HEK293T (cell line): Measurements from ENCODE around the gene CCDC34.

Source experiments
- ARNT ChIP-seq: fragments of 450-650 bp; IDR thresholded peaks from 2 replicates; pipeline ENCODE4 v1.6.1; 2017; ENCODE audit warnings: mild to moderate bottlenecking
- BHLHE40 ChIP-seq: fragments of 450-650 bp; IDR thresholded peaks from 2 replicates; pipeline ENCODE4 v1.6.1; 2016; ENCODE audit warnings: mild to moderate bottlenecking, moderate library complexity, borderline replicate concordance
- ELF4 ChIP-seq: fragments of 450-650 bp; IDR thresholded peaks from 2 replicates; pipeline ENCODE4 v1.6.1; 2017; ENCODE audit warnings: antibody characterized with exemption
- FOXA1 ChIP-seq: fragments of 450-650 bp; IDR thresholded peaks from 2 replicates; pipeline ENCODE4 v1.6.1; 2016; ENCODE audit warnings: mild to moderate bottlenecking
- HDGF ChIP-seq: fragments of 450-650 bp; IDR thresholded peaks from 2 replicates; pipeline ENCODE4 v1.6.1; 2017; ENCODE audit warnings: antibody characterized with exemption, borderline replicate concordance
- SP1 ChIP-seq: fragments of 450-650 bp; IDR thresholded peaks from 2 replicates; pipeline ENCODE4 v1.6.1; 2017
- SUZ12 ChIP-seq: fragments of 450-650 bp; IDR thresholded peaks from 2 replicates; pipeline ENCODE4 v1.6.1; 2016; ENCODE audit warnings: mild to moderate bottlenecking
- TARDBP ChIP-seq: fragments of 450-650 bp; IDR thresholded peaks from 2 replicates; pipeline ENCODE4 v1.6.1; 2016
- ZNF384 ChIP-seq: fragments of 450-650 bp; IDR thresholded peaks from 2 replicates; pipeline ENCODE4 v1.6.1; 2016

DNA sequence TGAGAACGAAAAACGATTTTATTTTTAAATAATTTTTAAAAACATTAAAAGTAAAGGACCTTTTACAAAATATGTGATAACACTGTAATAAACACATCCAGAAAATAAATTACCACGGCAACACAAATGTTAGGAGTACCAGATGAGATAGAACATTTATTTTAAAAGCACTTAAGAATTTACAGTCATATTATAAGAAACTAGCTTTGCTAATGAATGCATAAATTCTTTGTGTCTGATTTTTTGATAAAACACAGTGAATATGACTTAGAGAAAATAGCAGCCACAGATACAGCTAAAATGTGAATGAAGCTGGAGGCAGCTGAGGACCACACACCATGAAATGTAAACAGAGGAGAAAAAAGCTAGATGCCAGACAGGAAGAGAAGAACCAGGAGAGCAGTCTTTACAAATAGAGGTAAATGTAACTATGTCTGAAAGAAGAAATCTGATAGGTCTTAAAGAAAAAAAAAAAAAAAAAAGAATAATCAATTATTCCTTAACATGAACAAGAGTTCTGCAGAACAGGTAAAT lies 14.6 kb downstream of the CCDC34 start:
- TF ChIP-seq ELF4 (no peak), SP1 (no peak), FOXA1 (no peak), BHLHE40 (no peak), SUZ12 (no peak), TARDBP (no peak), ARNT (no peak), HDGF (no peak), ZNF384 (no peak)
